ENCODE results near the gene FAM228A.

Gene FAM228A

GRCh38 chr2:24239553-24239952 is 64.7 kb downstream of the FAM228A start:
- in situ Hi-C loops (cut with HindIII; ENCODE audit: low sequenced_read_pairs) = no loop called here
- no peak for DNase-seq (ENCODE audit: low read depth)
- H3K4me3 ChIP-seq (ENCODE audit: low read depth, low read length) = no peak overlapping the region
- TF ChIP-seq, protein P1, sequence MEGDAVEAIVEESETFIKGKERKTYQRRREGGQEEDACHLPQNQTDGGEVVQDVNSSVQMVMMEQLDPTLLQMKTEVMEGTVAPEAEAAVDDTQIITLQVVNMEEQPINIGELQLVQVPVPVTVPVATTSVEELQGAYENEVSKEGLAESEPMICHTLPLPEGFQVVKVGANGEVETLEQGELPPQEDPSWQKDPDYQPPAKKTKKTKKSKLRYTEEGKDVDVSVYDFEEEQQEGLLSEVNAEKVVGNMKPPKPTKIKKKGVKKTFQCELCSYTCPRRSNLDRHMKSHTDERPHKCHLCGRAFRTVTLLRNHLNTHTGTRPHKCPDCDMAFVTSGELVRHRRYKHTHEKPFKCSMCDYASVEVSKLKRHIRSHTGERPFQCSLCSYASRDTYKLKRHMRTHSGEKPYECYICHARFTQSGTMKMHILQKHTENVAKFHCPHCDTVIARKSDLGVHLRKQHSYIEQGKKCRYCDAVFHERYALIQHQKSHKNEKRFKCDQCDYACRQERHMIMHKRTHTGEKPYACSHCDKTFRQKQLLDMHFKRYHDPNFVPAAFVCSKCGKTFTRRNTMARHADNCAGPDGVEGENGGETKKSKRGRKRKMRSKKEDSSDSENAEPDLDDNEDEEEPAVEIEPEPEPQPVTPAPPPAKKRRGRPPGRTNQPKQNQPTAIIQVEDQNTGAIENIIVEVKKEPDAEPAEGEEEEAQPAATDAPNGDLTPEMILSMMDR (IDR thresholded peaks at IDR 0.05; ENCODE audit: low read depth, low read length, missing control alignments) = no peak

All from astrocyte of the cerebellum (primary cell).